HepG2 (cell line): ENCODE data around the gene C11orf71. TPM values are rescaled to one million over a fixed set of nuclear protein-coding genes. Genes with fewer than 3 reads are reported as not detected.

ENCODE experiments used
- ATM ChIP-seq: fragments of 450-650 bp; IDR thresholded peaks from 2 replicates; pipeline ENCODE4 v1.7.1; 2017; ENCODE audit warnings: mild to moderate bottlenecking, borderline replicate concordance
- CEBPB ChIP-seq: IDR thresholded peaks from 2 replicates; pipeline ENCODE4 v1.6.1; 2011; ENCODE audit warnings: low read depth, low read length, improper control_type of control experiment, borderline replicate concordance
- DR1 ChIP-seq: sonication (generic); formaldehyde crosslinking; IDR thresholded peaks from 2 replicates; pipeline ENCODE4 v1.8.0; 2021; ENCODE audit warnings: mild to moderate bottlenecking, missing genetic modification reagents, inconsistent platforms
- GABPB1 ChIP-seq: IDR thresholded peaks from 2 replicates; pipeline ENCODE4 v1.6.1; 2016; ENCODE audit warnings: mild to moderate bottlenecking, missing genetic modification reagents, moderate library complexity, missing compliant biosample characterization
- JUN ChIP-seq: sonication (generic); formaldehyde crosslinking; IDR thresholded peaks from 2 replicates; pipeline ENCODE4 v1.4.0; 2020; ENCODE audit warnings: mild to moderate bottlenecking, missing genetic modification reagents
- PITX1 ChIP-seq: sonication (generic); formaldehyde crosslinking; IDR thresholded peaks from 2 replicates; pipeline ENCODE4 v1.5.1; 2020; ENCODE audit warnings: mild to moderate bottlenecking, missing genetic modification reagents
- SMYD3 ChIP-seq: sonication (generic); formaldehyde crosslinking; IDR thresholded peaks from 2 replicates; pipeline ENCODE4 v1.8.1; 2023; ENCODE audit warnings: mild to moderate bottlenecking, missing genetic modification reagents
- ZBTB7B ChIP-seq: sonication (generic); formaldehyde crosslinking; IDR thresholded peaks from 2 replicates; pipeline ENCODE4 v1.4.0; 2020; ENCODE audit warnings: missing genetic modification reagents
- ZBTB8A ChIP-seq: sonication (generic); formaldehyde crosslinking; IDR thresholded peaks from 2 replicates; pipeline ENCODE4 v1.4.0; 2020; ENCODE audit warnings: mild to moderate bottlenecking, low read depth, missing genetic modification reagents, borderline replicate concordance
- ZC3H4 ChIP-seq: sonication (generic); formaldehyde crosslinking; IDR thresholded peaks from 2 replicates; pipeline ENCODE4 v1.4.0; 2020; ENCODE audit warnings: missing genetic modification reagents, borderline replicate concordance
- ZEB1 ChIP-seq: IDR thresholded peaks from 2 replicates; pipeline ENCODE4 v1.6.1; 2012; ENCODE audit warnings: mild to moderate bottlenecking, low read depth, inconsistent platforms; ENCODE audit not compliant: insufficient replicate concordance
- ZFP62 ChIP-seq: sonication (generic); formaldehyde crosslinking; IDR thresholded peaks from 2 replicates; pipeline ENCODE4 v1.4.0; 2020; ENCODE audit warnings: missing genetic modification reagents
- ZNF10 ChIP-seq: sonication (generic); formaldehyde crosslinking; IDR thresholded peaks from 2 replicates; pipeline ENCODE4 v1.4.0; 2020; ENCODE audit warnings: mild to moderate bottlenecking, low read depth, missing genetic modification reagents, borderline replicate concordance
- ZNF264 ChIP-seq: sonication (generic); formaldehyde crosslinking; IDR thresholded peaks from 2 replicates; pipeline ENCODE4 v1.4.0; 2020; ENCODE audit warnings: missing genetic modification reagents
- ZNF431 ChIP-seq: sonication (generic); formaldehyde crosslinking; IDR thresholded peaks from 2 replicates; pipeline ENCODE4 v1.9.0; 2022; ENCODE audit warnings: missing genetic modification reagents, low read depth, mild to moderate bottlenecking, borderline replicate concordance
- ZNF672 ChIP-seq: sonication (generic); formaldehyde crosslinking; IDR thresholded peaks from 2 replicates; pipeline ENCODE4 v1.8.1; 2022; ENCODE audit warnings: missing genetic modification reagents
- ZNF83 ChIP-seq: sonication (generic); formaldehyde crosslinking; IDR thresholded peaks from 2 replicates; pipeline ENCODE4 v1.4.0; 2020; ENCODE audit warnings: missing genetic modification reagents, mild to moderate bottlenecking, borderline replicate concordance
- polyA plus RNA-seq, 8 experiments: library from polyadenylated mRNA; depleted of rRNA in 3 of 8; stranded (reverse) in 7 of 8; unstranded in 1 of 8; fragments of >200 nt; fragmentation: Illumina TruSeq in 4 of 8; extraction: Trizol in 4 of 8; gene quantifications; 2 replicates each; pipeline versions ENCODE4 v1.2.1 to v1.2.3, GENCODE V29; 2011 to 2016; ENCODE audit warnings: low read depth in 4 of 8, missing spikeins in 1 of 8, mixed read lengths in 1 of 8; ENCODE audit not compliant: insufficient read depth in 1 of 8
- total RNA-seq, 5 experiments: library from RNA; depleted of rRNA; stranded (reverse); fragments of >200 nt; fragmentation: Illumina TruSeq; extraction: Trizol; gene quantifications; 2 replicates each; pipeline ENCODE4 v1.2.3, GENCODE V29; 2016; ENCODE audit warnings: low read depth in 1 of 5
- TF ChIP-seq, protein P1 (sequence below): IDR thresholded peaks from 2 replicates; pipeline ENCODE4 v1.6.1; 2018; ENCODE audit warnings: missing genetic modification reagents, mild to moderate bottlenecking, missing compliant biosample characterization
- TF ChIP-seq, protein P2 (sequence below): sonication (generic); formaldehyde crosslinking; conservative IDR thresholded peaks from 2 replicates; pipeline ENCODE4 v1.4.0; 2020; ENCODE audit warnings: mild to moderate bottlenecking, missing genetic modification reagents, moderate library complexity
- TF ChIP-seq, protein P3 (sequence below): sonication (generic); formaldehyde crosslinking; IDR thresholded peaks from 2 replicates; pipeline ENCODE4 v1.4.0; 2020; ENCODE audit warnings: mild to moderate bottlenecking, missing genetic modification reagents

C11orf71 gene
- total and polyA plus RNA-seq, 2 of the 13 experiments (the other 11 are each of a cell fraction or from before 2014, with no cell fraction given), result 7.1 to 7.8 TPM

DNA sequence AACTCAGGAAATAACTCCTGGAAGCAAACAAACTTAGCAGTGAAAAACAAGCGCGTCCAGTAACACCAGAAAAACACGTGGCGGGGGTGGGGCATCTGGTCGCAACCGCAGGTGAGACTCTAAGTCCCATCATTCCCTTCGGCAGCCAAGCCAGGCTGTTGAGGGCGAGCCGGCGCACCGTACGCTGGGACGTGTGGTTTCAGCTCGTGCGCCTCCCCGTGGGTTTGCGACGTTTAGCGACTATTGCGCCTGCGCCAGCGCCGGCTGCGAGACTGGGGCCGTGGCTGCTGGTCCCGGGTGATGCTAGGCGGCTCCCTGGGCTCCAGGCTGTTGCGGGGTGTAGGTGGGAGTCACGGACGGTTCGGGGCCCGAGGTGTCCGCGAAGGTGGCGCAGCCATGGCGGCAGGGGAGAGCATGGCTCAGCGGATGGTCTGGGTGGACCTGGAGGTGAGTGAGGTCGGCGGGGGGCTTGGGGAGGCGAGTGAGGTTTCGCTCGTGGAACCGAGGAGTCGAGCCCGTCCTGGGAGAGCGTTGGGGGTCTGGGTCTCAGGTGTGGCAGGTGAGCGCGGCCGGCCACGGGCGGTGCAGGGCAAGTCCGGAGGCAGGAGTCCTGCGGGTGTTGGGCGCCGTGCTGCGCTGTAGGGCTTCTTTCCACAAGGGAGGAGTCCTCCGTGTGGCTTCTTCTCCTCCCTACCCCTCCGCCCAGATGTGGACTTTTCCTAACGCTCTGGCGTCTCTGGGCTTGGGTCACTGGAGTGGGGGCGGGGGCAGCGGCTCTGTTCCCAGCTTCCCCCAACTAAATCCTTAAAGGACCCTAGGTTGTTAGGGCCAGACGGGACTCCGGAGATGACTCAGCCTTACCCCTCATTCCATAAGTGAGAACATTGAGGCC, 39.2 kb upstream of the C11orf71 start, which contains the start of gene REXO2 (continued):
- TF ChIP-seq ZNF264 (CRISPR knock-in tag) (peak; percentile 49; the same call in 1 of the 2 replicates), DR1 (CRISPR knock-in tag) (0 out of 2 replicates have a peak, but pooled peaks have one; percentile 28), ZBTB7B (CRISPR knock-in tag) (no peak), ZNF83 (CRISPR knock-in tag) (no peak), ZNF672 (CRISPR knock-in tag) (no peak), SMYD3 (CRISPR knock-in tag) (no peak), ZNF10 (no peak), ZEB1 (no peak), ATM (no peak), ZFP62 (CRISPR knock-in tag) (0 out of 2 replicates have a peak, but pooled peaks have one; percentile 54), ZC3H4 (CRISPR knock-in tag) (no peak), GABPB1 (peak; percentile 82), CEBPB (no peak), ZBTB8A (CRISPR knock-in tag) (no peak), ZNF431 (no peak), JUN (CRISPR knock-in tag) (0 out of 2 replicates have a peak, but pooled peaks have one; percentile 39), PITX1 (CRISPR knock-in tag) (no peak)
- TF ChIP-seq, protein P1, sequence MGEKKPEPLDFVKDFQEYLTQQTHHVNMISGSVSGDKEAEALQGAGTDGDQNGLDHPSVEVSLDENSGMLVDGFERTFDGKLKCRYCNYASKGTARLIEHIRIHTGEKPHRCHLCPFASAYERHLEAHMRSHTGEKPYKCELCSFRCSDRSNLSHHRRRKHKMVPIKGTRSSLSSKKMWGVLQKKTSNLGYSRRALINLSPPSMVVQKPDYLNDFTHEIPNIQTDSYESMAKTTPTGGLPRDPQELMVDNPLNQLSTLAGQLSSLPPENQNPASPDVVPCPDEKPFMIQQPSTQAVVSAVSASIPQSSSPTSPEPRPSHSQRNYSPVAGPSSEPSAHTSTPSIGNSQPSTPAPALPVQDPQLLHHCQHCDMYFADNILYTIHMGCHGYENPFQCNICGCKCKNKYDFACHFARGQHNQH (CRISPR knock-in tag), result peak; percentile 23; the same call in 1 of the 2 replicates
- TF ChIP-seq, protein P2, sequence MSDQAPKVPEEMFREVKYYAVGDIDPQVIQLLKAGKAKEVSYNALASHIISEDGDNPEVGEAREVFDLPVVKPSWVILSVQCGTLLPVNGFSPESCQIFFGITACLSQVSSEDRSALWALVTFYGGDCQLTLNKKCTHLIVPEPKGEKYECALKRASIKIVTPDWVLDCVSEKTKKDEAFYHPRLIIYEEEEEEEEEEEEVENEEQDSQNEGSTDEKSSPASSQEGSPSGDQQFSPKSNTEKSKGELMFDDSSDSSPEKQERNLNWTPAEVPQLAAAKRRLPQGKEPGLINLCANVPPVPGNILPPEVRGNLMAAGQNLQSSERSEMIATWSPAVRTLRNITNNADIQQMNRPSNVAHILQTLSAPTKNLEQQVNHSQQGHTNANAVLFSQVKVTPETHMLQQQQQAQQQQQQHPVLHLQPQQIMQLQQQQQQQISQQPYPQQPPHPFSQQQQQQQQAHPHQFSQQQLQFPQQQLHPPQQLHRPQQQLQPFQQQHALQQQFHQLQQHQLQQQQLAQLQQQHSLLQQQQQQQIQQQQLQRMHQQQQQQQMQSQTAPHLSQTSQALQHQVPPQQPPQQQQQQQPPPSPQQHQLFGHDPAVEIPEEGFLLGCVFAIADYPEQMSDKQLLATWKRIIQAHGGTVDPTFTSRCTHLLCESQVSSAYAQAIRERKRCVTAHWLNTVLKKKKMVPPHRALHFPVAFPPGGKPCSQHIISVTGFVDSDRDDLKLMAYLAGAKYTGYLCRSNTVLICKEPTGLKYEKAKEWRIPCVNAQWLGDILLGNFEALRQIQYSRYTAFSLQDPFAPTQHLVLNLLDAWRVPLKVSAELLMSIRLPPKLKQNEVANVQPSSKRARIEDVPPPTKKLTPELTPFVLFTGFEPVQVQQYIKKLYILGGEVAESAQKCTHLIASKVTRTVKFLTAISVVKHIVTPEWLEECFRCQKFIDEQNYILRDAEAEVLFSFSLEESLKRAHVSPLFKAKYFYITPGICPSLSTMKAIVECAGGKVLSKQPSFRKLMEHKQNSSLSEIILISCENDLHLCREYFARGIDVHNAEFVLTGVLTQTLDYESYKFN (CRISPR knock-in tag), result 0 out of 2 replicates have a peak, but pooled peaks have one; percentile 28
- TF ChIP-seq, protein P3, sequence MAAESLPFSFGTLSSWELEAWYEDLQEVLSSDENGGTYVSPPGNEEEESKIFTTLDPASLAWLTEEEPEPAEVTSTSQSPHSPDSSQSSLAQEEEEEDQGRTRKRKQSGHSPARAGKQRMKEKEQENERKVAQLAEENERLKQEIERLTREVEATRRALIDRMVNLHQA (CRISPR knock-in tag), result no peak
